Measurements from ENCODE around the gene ASCL5.

Gene ASCL5

DNA sequence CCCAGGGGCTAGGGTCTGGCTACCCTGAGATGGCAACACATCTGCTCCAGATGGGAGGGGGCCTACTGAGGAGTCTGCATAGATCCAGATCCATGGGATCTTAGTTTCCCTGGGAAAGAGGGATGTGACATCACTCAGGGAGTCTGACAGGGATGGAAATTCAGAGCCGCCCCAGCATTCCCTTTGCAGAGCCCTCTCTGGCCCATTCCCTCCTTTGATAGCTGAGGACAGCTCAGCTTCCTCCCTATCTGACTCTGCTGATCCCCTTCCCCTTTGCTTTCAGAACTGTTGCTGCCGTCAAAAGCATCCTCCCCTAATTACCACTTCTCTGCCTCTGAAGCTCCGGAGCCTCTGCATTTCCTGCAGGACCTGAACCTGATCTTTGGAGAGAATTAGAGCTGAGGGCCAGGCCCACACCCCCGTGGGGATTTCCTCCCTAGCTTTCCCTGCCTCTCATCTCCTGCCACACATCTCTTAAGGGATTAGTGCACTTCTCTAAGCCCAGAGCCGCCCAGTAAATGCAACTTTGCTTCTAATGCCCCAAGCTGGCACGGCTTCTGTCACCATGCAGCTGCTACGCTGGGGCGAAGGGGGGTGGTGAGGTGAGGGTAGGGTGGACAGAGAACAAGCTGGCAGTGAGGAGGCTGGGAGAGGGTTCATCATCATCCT lies 9.5 kb upstream of the ASCL5 start:
- no peak for DNase-seq (ENCODE audit: low read depth, low spot score)

- DNase-seq (ENCODE audit: low read depth, low spot score), result no peak
These were observed 7.4 kb upstream of the ASCL5 start for GRCh38 chr1:201134405-201134804.

DNA sequence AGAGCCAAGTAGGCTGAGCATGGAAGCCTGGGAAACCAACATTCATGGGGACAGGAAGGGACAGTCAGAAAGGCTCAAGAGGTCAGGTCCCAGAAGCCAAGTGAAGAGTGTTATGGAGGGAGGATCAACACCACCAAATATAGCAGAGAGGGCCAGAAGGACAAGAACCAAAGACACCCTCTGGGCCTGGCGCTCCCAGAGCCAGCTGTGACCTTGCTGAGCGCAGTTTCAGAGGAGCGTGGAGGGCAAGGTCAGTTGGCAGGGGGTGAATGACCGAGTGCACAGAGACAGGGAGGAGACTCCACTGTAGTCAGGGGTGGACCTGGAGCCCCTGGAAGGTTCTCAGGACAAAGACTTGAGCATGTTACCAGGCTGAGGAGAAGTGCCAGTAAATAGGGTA lies 4.4 kb upstream of the ASCL5 start:
- DNase-seq (ENCODE audit: low read depth, low spot score), result no peak

DNA sequence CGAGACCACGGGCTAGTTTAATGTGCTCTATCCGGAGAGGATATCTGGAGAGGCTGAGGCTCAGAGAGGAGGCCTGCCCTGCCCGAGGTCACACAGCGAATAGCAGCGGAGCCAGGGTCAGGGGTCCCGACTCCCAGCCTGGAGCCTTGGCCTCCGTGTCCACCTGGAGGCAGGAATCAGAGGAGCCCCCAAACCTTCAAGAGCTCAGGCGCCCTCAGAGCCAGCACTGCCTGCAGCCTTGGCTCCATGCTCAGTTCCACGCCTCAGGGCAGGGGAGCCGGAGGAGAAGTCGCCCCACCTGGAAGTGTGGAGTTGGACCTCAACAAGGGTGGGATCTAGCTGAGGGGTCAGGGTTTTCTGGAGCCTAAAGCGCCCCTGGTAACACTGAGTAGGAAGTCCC lies 2.0 kb upstream of the ASCL5 start:
- no peak for DNase-seq (ENCODE audit: low read depth, low spot score)

- DNase-seq (ENCODE audit: low read depth, low spot score), result no peak
These were observed 1.5 kb upstream of the ASCL5 start for GRCh38 chr1:201128476-201128875.

GRCh38 chr1:201127755-201128455 lies 921 bp upstream of the ASCL5 start:
- DNase-seq (ENCODE audit: low read depth, low spot score), result peak; percentile 80

DNA sequence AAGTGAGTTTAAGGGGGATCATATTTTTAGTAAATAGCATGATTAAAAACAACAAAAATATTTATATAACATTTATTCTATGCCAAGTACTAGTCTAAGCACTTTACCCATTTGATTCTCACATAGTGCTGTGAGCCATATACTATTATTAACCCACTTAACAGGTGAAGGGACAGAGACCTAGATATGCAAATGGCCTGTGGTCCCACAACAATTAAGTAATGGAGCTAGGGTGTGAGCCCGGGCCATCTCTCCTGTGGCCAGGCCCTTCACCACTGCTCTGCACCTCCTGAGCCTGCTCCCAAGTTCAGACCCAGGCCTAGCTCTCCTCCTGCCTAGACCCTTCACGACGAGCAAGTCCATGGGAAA lies 537 bp downstream of the ASCL5 start:
- no peak for DNase-seq (ENCODE audit: low read depth, low spot score)

- DNase-seq (ENCODE audit: low read depth, low spot score), result no peak
These were observed 1.2 kb downstream of the ASCL5 start for GRCh38 chr1:201125800-201126199.

DNA sequence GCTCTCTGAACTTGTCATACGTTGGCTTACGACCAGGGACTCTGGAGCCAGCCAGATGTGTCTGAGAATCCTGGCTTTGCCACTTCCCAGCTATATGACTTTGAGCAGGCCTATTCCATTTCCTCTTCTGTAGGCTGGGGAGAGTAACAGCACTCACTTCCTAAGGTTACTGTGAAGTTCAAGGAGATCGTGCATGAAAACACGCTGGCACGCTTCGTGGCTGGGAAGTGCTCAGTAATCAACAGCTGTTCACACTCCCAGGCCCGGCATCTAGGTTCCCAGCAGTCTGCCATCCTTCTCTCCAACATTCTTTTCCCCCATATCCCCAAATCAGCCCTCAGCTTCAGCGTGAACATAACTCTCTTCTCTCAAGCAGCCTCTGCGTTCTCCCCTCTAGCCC lies 2.0 kb downstream of the ASCL5 start:
- DNase-seq (ENCODE audit: low read depth, low spot score), result no peak

GRCh38 chr1:201123866-201124265 lies 3.1 kb downstream of the ASCL5 start:
- no peak for DNase-seq (ENCODE audit: low read depth, low spot score)

DNA sequence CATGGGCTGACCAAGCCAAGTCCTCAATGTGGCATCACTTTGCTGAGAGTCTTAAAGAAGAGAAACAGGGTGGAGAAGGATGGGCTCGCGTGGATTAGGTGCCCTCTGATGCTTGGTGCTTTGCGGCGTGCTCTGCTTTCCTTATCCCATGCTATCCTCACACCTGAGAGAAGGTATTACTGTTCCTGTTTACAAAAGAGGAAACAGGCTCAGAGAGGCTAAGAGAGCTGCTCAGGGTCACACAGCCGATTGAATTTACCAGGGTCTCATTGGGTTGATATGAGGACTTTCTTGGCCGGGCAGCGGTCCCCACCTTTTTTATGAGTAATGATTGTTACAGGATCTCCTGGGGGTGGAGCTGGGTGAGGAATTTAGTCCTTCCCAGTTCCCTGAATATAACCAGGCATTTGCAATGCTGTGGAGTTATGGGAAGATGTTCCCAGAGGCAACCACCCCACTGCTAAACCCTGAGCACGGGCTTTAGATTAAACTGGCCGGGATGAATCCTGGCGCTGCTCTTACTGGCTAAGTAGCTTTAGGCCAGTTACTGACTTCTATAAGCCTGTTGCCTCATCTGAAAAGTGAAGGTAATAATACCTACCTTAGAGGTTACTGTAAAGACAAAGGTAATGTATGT lies 4.5 kb downstream of the ASCL5 start:
- no peak for DNase-seq (ENCODE audit: low read depth, low spot score)

- DNase-seq (ENCODE audit: low read depth, low spot score), result peak; percentile 49
These were observed 7.5 kb downstream of the ASCL5 start for GRCh38 chr1:201119206-201120197.

DNA sequence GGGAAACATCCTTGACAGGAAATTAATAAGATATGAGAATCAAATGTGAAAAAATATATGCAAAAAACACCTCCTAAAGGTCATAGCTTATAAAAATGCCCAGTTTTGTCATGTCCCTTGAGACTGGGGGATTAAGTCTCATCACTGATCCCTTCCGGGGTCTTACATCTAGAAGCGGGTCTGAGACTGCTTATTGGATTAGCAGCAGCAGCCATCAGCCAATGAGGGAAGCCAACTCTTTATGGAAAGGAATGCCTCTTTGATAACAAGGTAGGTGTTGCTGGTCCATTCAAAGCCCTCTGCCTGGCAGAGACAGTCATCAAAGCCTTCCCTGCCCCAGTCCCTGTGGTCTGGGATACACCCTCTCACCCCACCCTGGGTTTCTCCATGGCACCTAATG lies 10.9 kb downstream of the ASCL5 start:
- DNase-seq (ENCODE audit: low read depth, low spot score), result no peak

DNA sequence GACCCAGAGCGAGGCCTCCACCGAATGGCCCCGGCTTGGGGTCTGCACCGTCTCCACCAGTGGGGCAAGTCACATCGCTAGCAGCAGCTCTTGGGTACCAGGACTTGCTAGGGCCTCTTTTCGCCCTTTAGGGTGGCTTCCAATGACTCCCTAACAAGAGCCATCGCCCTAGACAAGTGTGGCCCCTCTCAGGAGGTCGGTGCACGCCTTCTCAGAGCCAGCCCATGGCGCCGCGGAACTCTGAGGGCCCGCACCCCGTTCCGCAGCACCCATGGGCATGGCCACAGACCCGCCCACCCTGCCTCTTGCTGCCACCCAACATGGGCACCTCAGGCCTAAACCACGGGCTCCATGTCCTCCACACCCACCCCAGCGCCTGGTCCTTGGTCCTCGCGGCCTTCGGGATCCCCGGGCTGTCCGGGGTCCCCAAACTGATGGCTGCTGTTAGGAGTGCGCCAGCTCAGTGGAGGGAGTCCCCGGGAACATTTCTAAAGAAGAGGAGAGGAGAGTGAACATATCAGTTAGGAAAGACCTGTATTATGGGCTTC lies 11.5 kb downstream of the ASCL5 start:
- no peak for DNase-seq (ENCODE audit: low read depth, low spot score)

GRCh38 chr1:201114245-201115131 lies 12.5 kb downstream of the ASCL5 start:
- peak; percentile 96 for DNase-seq (ENCODE audit: low read depth, low spot score)

DNA sequence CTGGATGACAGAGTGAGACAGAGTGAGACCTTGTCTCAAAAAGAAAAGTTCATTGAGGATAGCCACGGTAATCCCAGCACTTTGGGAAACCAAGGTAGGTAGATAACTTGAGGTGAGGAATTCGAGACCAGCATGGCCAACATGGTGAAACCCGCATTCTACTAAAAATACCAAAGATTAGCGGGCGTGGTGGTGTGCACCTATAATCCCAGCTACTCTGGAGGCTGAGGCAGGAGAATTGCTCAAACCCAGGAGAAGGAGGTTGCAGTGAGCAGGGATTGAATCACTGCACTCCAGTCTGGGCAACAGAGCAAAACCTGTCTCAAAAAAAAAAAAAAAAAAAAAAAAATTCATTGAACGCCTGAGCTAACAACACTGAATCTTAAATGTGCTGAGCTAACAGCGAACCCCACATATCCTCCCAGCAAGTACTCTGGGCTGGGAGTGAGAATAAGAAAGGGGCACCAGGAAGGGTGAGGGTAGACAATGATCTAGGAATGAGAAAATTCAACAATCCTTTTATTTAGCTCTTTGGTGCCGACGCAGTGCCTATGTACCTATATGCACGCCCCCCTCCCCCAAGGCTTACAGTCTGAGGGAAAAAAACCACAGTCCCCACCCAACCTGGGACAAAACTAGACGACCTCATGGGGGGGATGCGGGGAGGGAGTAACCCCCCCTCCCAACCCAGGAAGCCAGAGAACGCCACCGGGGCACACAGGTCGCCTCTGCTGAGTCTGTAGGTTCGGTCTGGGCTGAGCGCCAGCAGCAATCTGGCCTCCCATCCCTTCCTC lies 13.3 kb downstream of the ASCL5 start:
- no peak for DNase-seq (ENCODE audit: low read depth, low spot score)

DNA sequence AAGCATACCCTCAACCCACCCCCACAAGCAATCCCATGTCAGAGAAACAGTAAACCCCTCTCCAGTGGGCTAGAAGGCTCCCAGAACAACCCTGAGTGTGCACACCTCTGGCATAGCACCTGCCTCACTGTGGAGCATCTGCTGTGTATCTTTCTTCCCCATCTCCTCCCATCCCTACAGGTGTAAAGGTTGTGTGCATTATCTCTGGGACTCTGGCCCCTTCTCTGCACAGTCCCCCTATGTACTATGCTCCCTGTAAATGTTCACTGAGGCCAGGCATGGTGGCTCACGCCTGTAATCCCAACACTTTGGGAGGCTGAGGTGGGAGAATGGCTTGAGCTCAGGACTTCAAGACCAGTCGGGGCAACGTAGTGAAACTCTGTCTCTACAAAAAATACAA lies 14.1 kb downstream of the ASCL5 start:
- DNase-seq (ENCODE audit: low read depth, low spot score), result no peak

DNA sequence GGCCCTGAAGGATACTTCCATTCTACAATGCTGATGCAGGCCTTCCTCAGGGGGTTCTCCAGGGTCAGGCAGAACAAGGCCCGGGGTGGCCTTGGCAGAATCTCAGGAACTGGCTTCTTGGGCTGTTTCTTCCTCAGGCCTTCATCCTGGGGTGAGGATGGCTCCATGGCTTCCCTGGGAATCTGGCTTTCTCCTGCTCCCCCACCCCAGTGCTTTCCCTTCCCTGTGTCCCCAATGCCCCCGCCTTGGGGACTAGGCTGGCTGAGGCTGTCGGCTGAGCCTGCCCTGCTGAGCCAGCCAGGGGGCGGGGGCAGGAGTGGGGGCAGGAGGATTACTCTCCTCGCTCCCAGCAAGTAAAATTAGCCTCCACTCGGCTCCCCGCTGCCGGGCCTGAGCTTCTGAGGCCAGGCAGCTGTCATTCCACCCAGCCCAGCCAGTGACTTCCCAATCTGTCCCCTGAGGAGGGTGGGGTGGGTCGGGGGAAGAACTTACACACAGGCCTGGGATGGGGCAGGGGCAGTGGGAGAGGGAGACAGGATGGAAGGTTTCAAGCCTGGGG lies 14.7 kb downstream of the ASCL5 start, which contains the start of gene CACNA1S:
Gene CACNA1S (minus strand): TSS at position 254 of the 559 bp plus-strand sequence. CDS start 87 bp downstream, at position 167.
- no peak for DNase-seq (ENCODE audit: low read depth, low spot score)

DNA sequence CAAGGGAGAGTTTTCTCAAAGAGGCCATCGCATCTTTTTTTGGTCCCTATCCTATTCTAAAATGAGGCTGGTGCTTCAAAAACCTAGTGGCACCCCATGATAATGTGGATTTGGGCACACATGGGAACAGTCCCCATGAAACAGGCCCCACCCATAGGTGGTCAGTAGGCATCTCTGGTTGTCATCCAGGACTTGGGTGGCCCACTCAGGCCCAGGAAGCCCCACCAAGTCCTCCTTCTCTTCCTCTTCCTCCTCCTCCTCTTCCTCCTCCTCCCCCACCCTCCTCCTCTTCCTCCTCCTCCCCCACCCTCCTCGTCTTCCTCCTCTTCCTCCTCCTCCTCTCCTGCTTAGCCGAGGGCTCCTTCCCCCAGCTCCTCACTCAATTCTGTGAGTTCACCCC lies 15.3 kb downstream of the ASCL5 start:
- no peak for DNase-seq (ENCODE audit: low read depth, low spot score)
